GM23338 (cell line): ENCODE results near the gene UNC93B1. TPM values are rescaled to one million over a fixed set of nuclear protein-coding genes. Genes with fewer than 3 reads are reported as not detected.
A peak's percentile ranks its signal among the peaks of the same experiment; 100 is the strongest.
"Not testable (repeated sequence)": the region's sequence is repeated elsewhere in the genome, so short reads cannot be mapped to it uniquely, and the experiment has no call there.

Experiments used
- ATAC-seq: fragments of 200-7000 bp; cut with Tn5 transposase; 3 replicates; pipeline ENCODE4 v1.9.1; 2020
- DNase-seq: peaks from one replicate; pipeline ENCODE4 v3.0.0-alpha.2; 2015; ENCODE audit warnings: low spot score
- H2AFZ ChIP-seq: fragments of 200-600 bp; sonication (generic); 2 replicates; pipeline ENCODE4 v1.8.0; 2016; ENCODE audit warnings: antibody characterized with exemption, mild to moderate bottlenecking, moderate library complexity
- H3F3A ChIP-seq: fragments of 200-600 bp; sonication (generic); replicated peaks from 2 replicates; pipeline ENCODE4 v1.8.0; 2017; ENCODE audit warnings: antibody characterized with exemption, mixed run types, low read depth
- H3K27ac ChIP-seq: fragments of 200-600 bp; sonication (generic); 2 replicates; pipeline ENCODE4 v1.6.1; 2016; ENCODE audit warnings: low read depth
- H3K27me3 ChIP-seq: fragments of 200-600 bp; sonication (generic); 2 replicates; pipeline ENCODE4 v1.8.0; 2016; ENCODE audit warnings: mild to moderate bottlenecking, mixed run types, moderate library complexity; ENCODE audit not compliant: insufficient read depth
- H3K36me3 ChIP-seq: fragments of 200-600 bp; sonication (generic); 2 replicates; pipeline ENCODE4 v1.8.0; 2016; ENCODE audit warnings: mild to moderate bottlenecking; ENCODE audit not compliant: insufficient read depth
- H3K4me1 ChIP-seq: fragments of 200-600 bp; sonication (generic); 2 replicates; pipeline ENCODE4 v1.8.0; 2016; ENCODE audit warnings: mild to moderate bottlenecking, moderate library complexity; ENCODE audit not compliant: insufficient read depth
- H3K4me2 ChIP-seq: fragments of 200-600 bp; sonication (generic); 2 replicates; pipeline ENCODE4 v1.7.1; 2017; ENCODE audit warnings: mixed run types
- H3K4me3 ChIP-seq: fragments of 200-600 bp; sonication (generic); 2 replicates; pipeline ENCODE4 v1.6.1; 2016; ENCODE audit warnings: mixed run types
- H3K79me2 ChIP-seq: fragments of 200-600 bp; sonication (generic); replicated peaks from 2 replicates; pipeline ENCODE4 v1.8.0; 2017; ENCODE audit warnings: mild to moderate bottlenecking; ENCODE audit not compliant: insufficient read depth
- H3K9me2 ChIP-seq: fragments of 200-600 bp; sonication (generic); 2 replicates; pipeline ENCODE4 v1.8.0; 2017; ENCODE audit not compliant: insufficient read depth
- H4K20me1 ChIP-seq: fragments of 200-600 bp; sonication (generic); replicated peaks from 2 replicates; pipeline ENCODE4 v1.8.0; 2017; ENCODE audit warnings: mild to moderate bottlenecking; ENCODE audit not compliant: insufficient read depth
- H3K27ac Mint-ChIP-seq: 2 replicates; pipeline ENCODE4 v1.8.0; 2020; ENCODE audit warnings: inconsistent platforms, mild to moderate bottlenecking, moderate library complexity, mixed read lengths
- H3K27me3 Mint-ChIP-seq: 3 replicates; pipeline ENCODE4 v1.8.0; 2022; ENCODE audit warnings: low read depth, mild to moderate bottlenecking, moderate library complexity, mixed read lengths, inconsistent platforms; ENCODE audit not compliant: insufficient read depth, poor library complexity
- H3K36me3 Mint-ChIP-seq: 3 replicates; pipeline ENCODE4 v1.8.0; 2021; ENCODE audit warnings: low read depth, mild to moderate bottlenecking, inconsistent platforms, moderate library complexity, mixed read lengths
- H3K4me1 Mint-ChIP-seq: 3 replicates; pipeline ENCODE4 v1.8.0; 2020; ENCODE audit warnings: mild to moderate bottlenecking, inconsistent platforms, mixed read lengths
- H3K4me3 Mint-ChIP-seq: 3 replicates; pipeline ENCODE4 v1.8.0; 2021; ENCODE audit warnings: moderate library complexity, mild to moderate bottlenecking, inconsistent platforms, mixed read lengths
- H3K9me3 Mint-ChIP-seq: 3 replicates; pipeline ENCODE4 v1.8.0; 2020; ENCODE audit warnings: moderate library complexity, mild to moderate bottlenecking, inconsistent platforms, mixed read lengths
- CTCF ChIP-seq, 2 experiments: fragments of 200-600 bp in 1 of 2; sonication (generic) in 1 of 2; conservative IDR thresholded peaks; 2 replicates each; pipeline versions ENCODE4 v1.5.1 to v1.6.1; 2016 to 2017; ENCODE audit warnings: antibody characterized with exemption in 2 of 2, low read depth in 2 of 2, mild to moderate bottlenecking in 2 of 2, moderate library complexity in 1 of 2
- microRNA-seq: library from miRNA; unstranded; fragments of <30 nt; microRNA quantifications from one replicate; pipeline ENCODE4, GENCODE V29; 2017
- polyA plus RNA-seq: library from polyadenylated mRNA; unstranded; fragments of >200 nt; fragmentation: Nextera tagmentation; extraction: Ambion mirVana; gene quantifications from 2 replicates; pipeline ENCODE4 v1.2.1, GENCODE V29; 2016
- small RNA-seq: library from RNA; depleted of rRNA; stranded (forward); fragments of <200 nt; gene quantifications from one replicate; pipeline ENCODE3, GENCODE V24; 2014; ENCODE audit warnings: low replicate concordance
- total RNA-seq: library from RNA; depleted of rRNA; stranded (reverse); fragments of >200 nt; shearing (Covaris generic); gene quantifications from 2 replicates; pipeline ENCODE4 v1.2.3, GENCODE V29; 2014; rRNA removed

Gene UNC93B1
- total and polyA plus RNA-seq, 2 experiments from 2014 or later, result 16.2 to 34.4 TPM

- not testable (repeated sequence) for H3K36me3 Mint-ChIP-seq, H3K4me3 ChIP-seq, H3K9me3 Mint-ChIP-seq, ATAC-seq, H4K20me1 ChIP-seq, H3K36me3 ChIP-seq, H3K79me2 ChIP-seq, H3K4me1 ChIP-seq, H3K9me2 ChIP-seq, H3K27ac Mint-ChIP-seq, H3F3A ChIP-seq, H3K4me3 Mint-ChIP-seq, H3K4me1 Mint-ChIP-seq, H3K27ac ChIP-seq, H3K4me2 ChIP-seq, DNase-seq, H2AFZ ChIP-seq
- peaks cover 17% of the 10 kb centered on the region for H3K27me3 ChIP-seq
- peaks cover 26% of the 10 kb centered on the region for H3K27me3 Mint-ChIP-seq
Measured at GRCh38 chr11:67950705-67951104, 53.2 kb downstream of the UNC93B1 start.

- not testable (repeated sequence) for H3K9me3 Mint-ChIP-seq, ATAC-seq
Measured at GRCh38 chr11:67947785-67948184, 56.1 kb downstream of the UNC93B1 start.

GRCh38 chr11:67946403-67946802 is 57.5 kb downstream of the UNC93B1 start:
- not testable (repeated sequence) for H3K27me3 Mint-ChIP-seq, H3K27me3 ChIP-seq, H3K9me2 ChIP-seq, H3K4me2 ChIP-seq, H3K79me2 ChIP-seq, H3K4me3 ChIP-seq, H2AFZ ChIP-seq, H3K4me3 Mint-ChIP-seq, ATAC-seq, H4K20me1 ChIP-seq, H3K36me3 ChIP-seq, H3F3A ChIP-seq, H3K27ac ChIP-seq, H3K4me1 ChIP-seq, DNase-seq, H3K27ac Mint-ChIP-seq, H3K36me3 Mint-ChIP-seq, H3K9me3 Mint-ChIP-seq
- H3K4me1 Mint-ChIP-seq, result peaks cover 23% of the 10 kb centered on the region

More at GRCh38 chr11:67947785-67948184, 56.1 kb downstream of the UNC93B1 start:
- not testable (repeated sequence) for H3K27ac ChIP-seq, DNase-seq, H3K4me2 ChIP-seq, H3K36me3 ChIP-seq, H4K20me1 ChIP-seq, H3K27ac Mint-ChIP-seq, H3K4me3 ChIP-seq, H2AFZ ChIP-seq, H3F3A ChIP-seq, H3K9me2 ChIP-seq, H3K79me2 ChIP-seq, H3K4me3 Mint-ChIP-seq, H3K36me3 Mint-ChIP-seq, H3K27me3 Mint-ChIP-seq, H3K27me3 ChIP-seq, H3K4me1 ChIP-seq
- peaks cover 16% of the 10 kb centered on the region for H3K4me1 Mint-ChIP-seq

GRCh38 chr11:67943406-67943805 is 60.5 kb downstream of the UNC93B1 start:
- not testable (repeated sequence) for H3K4me3 Mint-ChIP-seq, ATAC-seq, H3K27me3 Mint-ChIP-seq, H3K36me3 ChIP-seq, H2AFZ ChIP-seq, H3F3A ChIP-seq, H3K4me3 ChIP-seq, H3K36me3 Mint-ChIP-seq, H3K27me3 ChIP-seq, H3K79me2 ChIP-seq, H3K9me3 Mint-ChIP-seq, H4K20me1 ChIP-seq, H3K4me1 ChIP-seq, H3K9me2 ChIP-seq, DNase-seq, H3K4me2 ChIP-seq
- TF ChIP-seq CTCF (conservative IDR thresholded peaks at IDR 0.05; ENCODE audit: low read depth in 2 of 2), result peak; percentile 32 to 49; a peak in 2 of 4 replicates
- peak overlapping the region; percentile 90 for H3K27ac Mint-ChIP-seq
- H3K27ac ChIP-seq, result peak overlapping the region; percentile 89
- peaks cover 26% of the 10 kb centered on the region for H3K4me1 Mint-ChIP-seq

Small RNAs within 50 kb of the gene (microRNA-seq; reads per million reads assigned to microRNA genes)
- gene MIR4691 (not detected), gene MIR6753 (not detected), gene MIR7113 (0.66 reads per million)

Small RNAs within 50 kb of the gene (small RNA-seq; reads per million reads assigned to genes)
- not detected for gene MIR6753

Other genes with a start within 250 kb of the UNC93B1 start
- not detected in 2 replicates for gene ALDH3B1, start 6.2 kb upstream of the UNC93B1 start, total RNA-seq
- gene ALDH3B1, start 6.2 kb upstream of the UNC93B1 start, polyA plus RNA-seq, result 0.17 and 0.52 TPM in 2 replicates
- gene NDUFS8, start 26.6 kb upstream of the UNC93B1 start, total RNA-seq, result 157 and 175 TPM in 2 replicates
- 304 and 308 TPM in 2 replicates for gene NDUFS8, start 26.6 kb upstream of the UNC93B1 start, polyA plus RNA-seq
- 31.2 and 40.4 TPM in 2 replicates for gene TCIRG1, start 34.9 kb upstream of the UNC93B1 start, total RNA-seq
- 18.5 and 20.4 TPM in 2 replicates for gene TCIRG1, start 34.9 kb upstream of the UNC93B1 start, polyA plus RNA-seq
- gene CHKA, start 117.3 kb upstream of the UNC93B1 start, total RNA-seq, result 92.5 and 94.4 TPM in 2 replicates
- 37.1 and 40.1 TPM in 2 replicates for gene CHKA, start 117.3 kb upstream of the UNC93B1 start, polyA plus RNA-seq
- 31.0 and 39.1 TPM in 2 replicates for gene KMT5B, start 209.2 kb upstream of the UNC93B1 start, total RNA-seq
- gene KMT5B, start 209.2 kb upstream of the UNC93B1 start, polyA plus RNA-seq, result 20.5 and 26.4 TPM in 2 replicates